ENCODE measurements around the gene OSBP2. TPM values are rescaled to one million over a fixed set of nuclear protein-coding genes. Genes with fewer than 3 reads are reported as not detected.

OSBP2 gene
- total RNA-seq, 1 donor from 2014 or later, result 15.1 TPM

- ATAC-seq (ENCODE audit: poor library complexity), result no peak
- no peak for DNase-seq
- intact Hi-C loops (cut with DNase I), result no loop called here
Measured at GRCh38 chr22:30930228-30930627, 235.6 kb downstream of the OSBP2 start.

DNA sequence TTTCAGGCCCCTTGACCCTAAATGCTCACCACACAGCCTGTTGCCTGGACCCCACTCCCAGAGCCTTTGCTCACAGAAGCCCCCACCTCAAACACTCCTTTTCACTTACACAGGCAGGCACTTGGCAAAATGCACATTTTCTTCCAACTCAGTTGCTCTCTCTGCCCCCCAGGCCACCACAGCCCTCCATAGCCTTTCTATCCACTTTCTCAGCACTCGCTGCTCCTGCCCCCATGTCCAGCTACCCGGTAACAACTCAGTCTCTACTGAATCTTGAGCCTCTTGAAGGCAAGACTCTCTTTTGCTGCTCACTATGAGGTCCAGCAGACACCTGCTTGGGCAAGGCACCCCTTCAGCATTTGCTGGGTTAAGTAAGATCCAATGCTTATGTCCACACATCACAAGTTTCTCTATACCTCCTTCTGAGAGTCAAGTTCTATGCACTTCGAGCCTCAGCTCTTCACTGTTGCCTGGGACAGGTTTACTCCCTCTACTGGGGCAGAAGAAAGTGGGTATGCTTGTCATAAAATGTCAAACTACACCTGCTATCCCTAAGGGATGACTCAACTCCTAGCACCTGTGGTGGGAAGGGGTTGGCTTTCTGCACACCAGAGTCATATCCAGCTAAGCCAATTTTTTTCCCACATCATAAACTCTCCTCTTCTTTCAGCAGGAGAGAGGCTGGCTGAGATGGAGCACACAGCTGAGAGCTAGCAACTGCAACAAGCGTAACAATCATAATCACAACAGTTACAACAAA, 237.0 kb downstream of the OSBP2 start:
- DNase-seq, result no peak
- intact Hi-C loops (cut with DNase I), result no loop called here

DNA sequence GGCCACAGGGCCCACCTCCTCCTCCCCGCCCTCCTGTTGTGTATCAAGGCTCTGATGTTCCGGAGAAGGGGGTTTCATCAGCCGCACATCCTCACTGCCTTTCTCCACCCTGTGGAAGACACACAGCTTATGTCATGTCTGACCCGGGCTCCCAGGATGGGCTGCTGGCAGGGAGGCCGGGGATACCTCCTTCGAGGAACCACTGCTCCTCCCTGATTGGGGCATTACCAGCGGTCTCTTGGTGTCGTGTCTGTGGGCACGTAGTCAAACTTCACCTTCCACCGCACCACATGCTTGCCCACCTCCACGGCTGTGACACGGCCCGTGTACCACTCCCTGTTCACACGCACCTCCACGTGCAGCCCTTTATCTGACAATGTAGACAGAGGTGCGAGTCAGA, 238.0 kb downstream of the OSBP2 start:
- intact Hi-C loops (cut with DNase I), result no loop called here
- no peak for DNase-seq
- no peak for ATAC-seq (ENCODE audit: poor library complexity)

More for the DNA sequence above, 237.0 kb downstream of the OSBP2 start:
- no peak for ATAC-seq (ENCODE audit: poor library complexity)

- ATAC-seq (ENCODE audit: poor library complexity) (no peak), DNase-seq (no peak)
- intact Hi-C loops (cut with DNase I), result no loop called here
Measured at GRCh38 chr22:30933457-30933856, 238.8 kb downstream of the OSBP2 start.

DNA sequence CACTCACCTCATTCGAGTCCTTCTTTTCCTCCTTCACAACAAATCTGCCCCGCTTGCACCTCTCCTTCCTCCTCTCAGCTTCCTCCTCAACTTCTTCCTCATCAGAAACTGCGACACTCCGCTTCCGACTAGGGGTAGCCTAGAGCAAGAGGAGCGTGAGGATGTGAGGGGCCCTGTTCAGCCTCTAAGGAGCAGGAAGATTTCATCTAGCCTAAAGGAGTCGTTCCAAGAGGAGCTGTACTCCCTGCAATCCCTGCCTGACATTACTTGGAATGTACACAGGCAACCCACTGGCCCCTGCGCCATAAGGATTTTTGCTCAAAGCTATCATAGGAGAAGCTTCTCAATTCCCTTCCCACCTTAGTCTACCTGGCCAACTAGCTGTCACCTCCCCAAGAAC, 239.4 kb downstream of the OSBP2 start:
- intact Hi-C loops (cut with DNase I), result no loop called here

DNA sequence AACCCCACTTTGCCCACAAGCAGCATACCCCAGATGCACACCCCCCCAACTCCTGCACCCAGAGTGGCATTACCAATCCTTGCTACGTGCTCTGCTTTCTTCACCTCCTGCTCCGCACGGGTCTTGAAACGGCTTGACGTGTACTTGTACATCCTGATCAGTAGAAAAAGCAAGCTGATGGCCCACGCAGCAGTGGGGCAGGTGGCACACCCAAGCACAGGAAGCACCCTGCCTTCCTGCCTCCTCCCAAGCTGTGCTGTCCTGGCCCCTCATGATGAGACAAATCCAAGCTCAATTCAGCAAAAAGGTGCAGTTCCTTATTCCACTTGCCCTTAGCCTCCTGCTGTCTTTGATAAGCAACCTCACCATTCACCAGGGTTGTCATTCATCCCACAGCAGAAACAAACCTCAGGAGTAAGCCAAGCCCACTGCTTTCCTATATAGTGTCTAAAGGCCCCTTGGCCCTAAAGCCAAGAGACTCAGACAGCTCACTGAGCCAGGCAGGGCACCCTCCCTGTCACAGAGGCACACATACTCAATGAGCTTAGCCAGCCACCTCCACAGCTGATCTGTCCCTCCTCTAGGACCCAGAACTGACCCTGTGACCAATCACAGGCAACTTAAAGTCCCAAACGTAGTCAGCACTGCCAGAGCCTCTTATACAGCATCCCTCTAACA, 246.2 kb downstream of the OSBP2 start:
- no peak for DNase-seq
- intact Hi-C loops (cut with DNase I), result no loop called here
- no peak for ATAC-seq (ENCODE audit: poor library complexity)

More for the DNA sequence above, 239.4 kb downstream of the OSBP2 start:
- ATAC-seq (ENCODE audit: poor library complexity) (no peak), DNase-seq (no peak)

DNA sequence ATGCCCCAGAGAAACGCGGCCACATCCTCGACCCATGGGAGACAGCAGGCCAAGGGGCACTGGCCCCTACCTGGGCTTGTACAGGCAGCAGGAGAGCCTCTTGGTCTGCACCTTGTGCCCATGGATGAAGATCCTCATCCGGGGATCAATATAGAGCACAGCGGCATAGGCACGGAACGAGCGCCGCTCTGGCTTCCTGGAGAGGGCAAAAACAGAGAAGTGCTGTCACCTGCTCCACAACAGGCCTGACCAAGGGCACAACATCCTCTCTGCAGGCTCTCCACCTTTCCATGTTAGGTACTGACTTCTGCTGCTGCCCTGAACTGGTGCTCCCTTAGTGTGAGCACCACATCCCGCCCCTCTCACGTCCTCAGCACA, 246.7 kb downstream of the OSBP2 start:
- DNase-seq, result no peak

DNA sequence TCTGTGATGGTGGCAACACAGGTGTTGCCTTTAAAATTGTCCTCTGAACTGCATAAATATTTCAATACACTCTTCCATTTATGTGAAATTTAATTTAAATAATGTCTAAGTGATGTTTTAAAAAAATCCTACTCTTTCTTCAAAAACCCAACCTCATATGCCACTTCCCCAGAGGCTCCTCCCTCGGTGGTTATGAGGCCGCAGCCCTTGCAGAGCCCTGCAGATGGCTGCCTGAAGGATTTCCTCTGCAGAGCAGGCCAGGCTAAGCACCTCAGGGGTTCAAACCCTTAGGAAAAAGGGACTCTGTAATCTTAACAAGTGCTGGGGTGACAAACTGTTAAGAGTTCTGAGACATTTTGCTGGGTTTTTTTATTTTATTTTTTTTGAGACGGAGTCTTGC, 248.7 kb downstream of the OSBP2 start:
- ATAC-seq (ENCODE audit: poor library complexity) (no peak), DNase-seq (no peak)
- intact Hi-C loops (cut with DNase I), result no loop called here

More for the DNA sequence above, 246.7 kb downstream of the OSBP2 start:
- intact Hi-C loops (cut with DNase I), result no loop called here
- no peak for ATAC-seq (ENCODE audit: poor library complexity)

DNA sequence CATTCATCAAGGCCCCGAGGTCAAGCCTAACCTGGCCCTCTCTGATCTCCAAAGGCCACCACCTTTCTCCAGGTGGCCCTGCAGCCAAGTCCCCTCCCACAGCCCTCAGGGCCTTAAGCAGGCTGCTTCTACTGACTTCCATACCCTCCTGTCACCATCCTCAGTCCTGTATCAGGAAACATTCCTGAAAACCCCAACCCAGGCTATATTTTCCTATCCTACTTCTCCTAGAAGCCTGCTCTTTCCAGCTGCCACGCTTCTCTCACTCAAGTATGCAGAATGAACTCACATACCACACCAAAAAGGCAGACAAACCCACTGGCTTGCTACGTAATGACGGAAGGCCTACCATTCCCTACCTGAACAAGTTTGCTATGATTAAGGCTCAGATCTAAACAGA, 250.3 kb downstream of the OSBP2 start:
- DNase-seq (no peak), ATAC-seq (ENCODE audit: poor library complexity) (no peak)
- intact Hi-C loops (cut with DNase I), result loop anchor here (5.0 kb wide), 2 partner anchors 137 to 202 kb away; partner anchors contain the start of gene SMTN

- ATAC-seq (ENCODE audit: poor library complexity), result no peak
- no peak for DNase-seq
- intact Hi-C loops (cut with DNase I), result loop anchor here (5.0 kb wide), 2 partner anchors 137 to 202 kb away; partner anchors contain the start of gene SMTN
Measured at GRCh38 chr22:30945653-30946052, 251.0 kb downstream of the OSBP2 start.

- ATAC-seq (ENCODE audit: poor library complexity) (no peak), DNase-seq (no peak)
- intact Hi-C loops (cut with DNase I), result loop anchor here (5.0 kb wide), 2 partner anchors 136 to 201 kb away; partner anchors contain the start of gene SMTN
Measured at GRCh38 chr22:30946354-30946753, 251.7 kb downstream of the OSBP2 start.

GRCh38 chr22:30947173-30947815, 252.6 kb downstream of the OSBP2 start:
- ATAC-seq (ENCODE audit: poor library complexity) (peak; percentile 64), DNase-seq (peak; percentile 75)
- intact Hi-C loops (cut with DNase I), result loop anchor here (5.0 kb wide), 2 partner anchors 135 to 200 kb away; partner anchors contain the start of gene SMTN

DNA sequence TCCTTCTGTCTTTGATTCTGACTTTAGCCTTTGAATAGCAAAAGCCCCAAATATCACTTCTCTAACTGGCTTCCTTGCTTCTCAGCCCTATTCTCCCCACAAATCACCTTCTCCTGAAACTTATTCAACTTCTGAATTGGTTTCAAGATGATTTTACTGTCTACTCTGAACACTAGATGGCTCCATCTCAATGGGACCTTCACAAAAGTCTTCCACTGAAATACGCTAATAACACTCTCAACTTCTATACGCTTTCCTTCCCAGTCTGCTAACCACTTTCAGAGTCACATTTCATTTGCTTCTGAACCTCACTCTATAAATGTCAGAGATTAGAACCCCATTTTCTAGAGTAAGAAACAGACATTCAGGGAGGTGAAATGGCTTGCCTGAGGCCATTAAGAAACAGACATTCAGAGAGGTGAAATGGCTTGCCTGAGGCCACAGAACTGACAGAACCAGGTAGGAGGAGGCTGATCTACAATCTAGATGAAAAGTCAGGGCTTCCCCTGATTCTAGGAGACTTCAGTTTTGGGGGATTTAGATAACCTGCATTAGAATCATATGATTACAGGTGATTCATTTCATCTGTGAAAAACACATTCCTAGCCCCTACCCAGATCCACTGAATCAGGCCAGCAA, 253.3 kb downstream of the OSBP2 start:
- peak; percentile 79 for ATAC-seq (ENCODE audit: poor library complexity)
- DNase-seq, result no peak
- intact Hi-C loops (cut with DNase I), result loop anchor here (5.0 kb wide), 2 partner anchors 134 to 199 kb away; partner anchors contain the start of gene SMTN

DNA sequence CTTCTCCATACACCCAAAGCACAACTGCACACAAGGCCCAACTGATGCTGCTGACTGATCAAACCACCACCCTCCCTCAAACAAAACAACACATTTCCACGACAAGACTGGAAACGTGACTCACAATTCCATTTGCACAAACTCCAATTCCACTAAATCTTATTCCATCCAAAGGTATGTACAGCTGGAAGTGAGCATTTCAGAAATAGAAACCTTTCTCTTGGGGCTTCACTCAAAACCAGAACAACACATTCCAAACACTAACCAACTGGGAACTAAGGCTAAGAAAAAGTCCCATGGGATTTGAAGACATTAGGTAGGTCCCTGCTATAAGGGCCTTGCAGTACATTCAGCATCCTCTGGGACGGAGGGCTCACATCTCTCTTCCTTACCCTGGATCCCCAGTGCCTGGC, 254.3 kb downstream of the OSBP2 start:
- DNase-seq (no peak), ATAC-seq (ENCODE audit: poor library complexity) (no peak)
- intact Hi-C loops (cut with DNase I), result loop anchor here (5.0 kb wide), 2 partner anchors 133 to 198 kb away; partner anchors contain the start of gene SMTN

GRCh38 chr22:30949934-30950660, 255.4 kb downstream of the OSBP2 start:
- DNase-seq, result no peak
- ATAC-seq (ENCODE audit: poor library complexity), result no peak
- intact Hi-C loops (cut with DNase I), result loop anchor here (5.0 kb wide), 2 partner anchors 132 to 197 kb away; partner anchors contain the start of gene SMTN

DNA sequence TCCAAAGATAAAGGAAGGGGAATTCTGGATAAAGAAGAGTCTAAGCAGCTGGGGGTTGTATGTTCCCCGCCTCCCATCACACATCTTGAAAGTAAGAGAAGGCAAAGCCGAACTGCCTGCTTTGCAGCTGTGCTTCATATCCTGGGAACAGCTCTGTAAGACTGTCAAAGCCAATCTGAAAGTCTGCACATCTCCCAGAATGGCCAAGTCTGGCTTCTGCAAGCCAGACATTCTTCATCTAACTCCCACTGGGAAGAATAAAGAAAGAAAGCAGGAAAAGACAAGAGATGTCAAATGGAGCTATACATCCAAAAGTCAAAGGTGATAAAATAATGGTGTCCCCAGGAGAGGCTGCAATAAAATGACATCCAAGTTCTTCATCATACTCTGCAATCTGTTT, 258.5 kb downstream of the OSBP2 start:
- no peak for DNase-seq
- ATAC-seq (ENCODE audit: poor library complexity), result no peak
- intact Hi-C loops (cut with DNase I), result no loop called here

GRCh38 chr22:30955153-30955552, 260.5 kb downstream of the OSBP2 start:
- intact Hi-C loops (cut with DNase I), result no loop called here
- DNase-seq (no peak), ATAC-seq (ENCODE audit: poor library complexity) (no peak)

All from Right ventricle myocardium superior (tissue), 1 donor.